ENCODE data around the gene RALGPS2. TPM values are rescaled to one million over a fixed set of nuclear protein-coding genes. Genes with fewer than 3 reads are reported as not detected.

The RALGPS2 gene
- total and polyA plus RNA-seq, 2 of the 8 experiments (the other 6 are each of a cell fraction or from before 2014, with no cell fraction given): 6.7 to 38.0 TPM

DNA sequence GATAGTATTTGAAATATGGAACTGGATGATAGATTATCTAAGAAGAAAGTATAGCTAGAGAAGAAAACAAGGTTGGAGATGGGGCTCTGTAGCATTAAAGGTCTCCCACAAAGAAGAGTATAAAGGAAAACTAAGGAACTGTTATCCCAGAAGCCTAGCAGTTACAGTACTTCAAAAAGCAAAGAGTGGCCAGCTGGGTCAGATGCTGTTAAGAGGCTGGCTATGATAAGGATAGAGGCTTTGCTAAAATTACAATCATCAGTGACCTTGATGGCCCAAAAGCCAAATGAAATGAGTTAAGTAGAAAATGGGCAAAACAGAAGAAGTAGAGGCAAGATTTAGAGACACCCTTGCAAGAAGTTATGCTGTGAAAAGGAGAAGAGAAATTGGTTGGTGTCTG is 170.9 kb downstream of the RALGPS2 start (continued):
- TF ChIP-seq ATF3 (IDR thresholded peaks at IDR 0.05; ENCODE audit: insufficient read depth, low read depth, low read length): no peak
- TF ChIP-seq, protein P1, sequence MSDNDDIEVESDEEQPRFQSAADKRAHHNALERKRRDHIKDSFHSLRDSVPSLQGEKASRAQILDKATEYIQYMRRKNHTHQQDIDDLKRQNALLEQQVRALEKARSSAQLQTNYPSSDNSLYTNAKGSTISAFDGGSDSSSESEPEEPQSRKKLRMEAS (IDR thresholded peaks at IDR 0.05): no peak
- no peak for TF ChIP-seq HDAC2 (IDR thresholded peaks at IDR 0.05; ENCODE audit: borderline replicate concordance in 1 of 2, low read depth in 2 of 2, low read length in 2 of 2)
- TF ChIP-seq BCL11A (IDR thresholded peaks at IDR 0.05; ENCODE audit: low read depth in 2 of 2, low read length in 2 of 2): no peak
